Psoas muscle (tissue), 8 donors: ENCODE results near the gene ITCH. TPM values are rescaled to one million over a fixed set of nuclear protein-coding genes. Genes with fewer than 3 reads are reported as not detected.
"Not testable (repeated sequence)": the region's sequence is repeated elsewhere in the genome, so short reads cannot be mapped to it uniquely, and the experiment has no call there.

ENCODE experiments used
- ATAC-seq, 4 donors: fragments of 200-7000 bp; cut with Tn5 transposase; one replicate each; pipeline ENCODE4 v1.9.1; 2020; ENCODE audit warnings: moderate library complexity in 3 of 4, mild to moderate bottlenecking in 2 of 4
- DNase-seq, 2 donors: peaks; one replicate each; pipeline ENCODE4 v3.0.0-alpha.2; 2020
- H3K27ac ChIP-seq: fragments of 200-600 bp; one replicate; pipeline ENCODE4 v1.8.0; 2022
- H3K27me3 ChIP-seq, 3 donors: fragments of 200-600 bp in 1 of 3; one replicate each; pipeline versions ENCODE4 v1.6.1 to v1.8.0; 2013 to 2022; ENCODE audit warnings: low read length in 2 of 3, mild to moderate bottlenecking in 2 of 3, moderate library complexity in 1 of 3; ENCODE audit not compliant: insufficient read depth in 3 of 3
- H3K36me3 ChIP-seq, 2 donors: fragments of 200-600 bp in 1 of 2; one replicate each; pipeline versions ENCODE4 v1.6.1 to v1.8.0; 2013 to 2022; ENCODE audit warnings: low read depth in 1 of 2, mild to moderate bottlenecking in 1 of 2, moderate library complexity in 1 of 2; ENCODE audit not compliant: insufficient read depth in 1 of 2
- H3K4me1 ChIP-seq: fragments of 200-600 bp; one replicate; pipeline ENCODE4 v1.8.0; 2022
- H3K4me3 ChIP-seq: fragments of 200-600 bp; one replicate; pipeline ENCODE4 v1.8.0; 2022; ENCODE audit warnings: mild to moderate bottlenecking
- H3K9me3 ChIP-seq: fragments of 200-600 bp; one replicate; pipeline ENCODE4 v1.8.0; 2022
- CTCF ChIP-seq: fragments of 200-600 bp; IDR thresholded peaks from one replicate; pipeline ENCODE4 v1.8.0; 2022; ENCODE audit warnings: antibody characterized with exemption
- WGBS, 3 donors: extraction: QIAGEN DNeasy Blood & Tissue Kit; methylation state at CpG; one replicate each; pipeline versions ENCODE4 v1.1.6 to v1.1.7; 2013; 5-methylcytosine and 5-hydroxymethylcytosine counted together
- intact Hi-C, 2 donors: fragments of 100-400 bp; cut with DNase I; formaldehyde crosslinking; loops; one replicate each; pipeline versions ENCODE4 v1.11.0 to v1.14.2; 2022
- polyA plus RNA-seq, 3 donors: library from polyadenylated mRNA; stranded (reverse); fragments of 200-250 nt; gene quantifications; one replicate each; pipeline ENCODE4 v1.2.3, GENCODE V29; 2013
- total RNA-seq, 4 donors: library from RNA; stranded (reverse); fragmentation: NEBNext Ultra II Directional in 2 of 4; extraction: Animal tissue kit (Norgen Biotek cat#: 25700) in 2 of 4; gene quantifications; one replicate each; pipeline versions ENCODE4 v1.2.1 to v1.2.4, GENCODE V29; 2021 to 2023
- donor health status: healthy with polysubstance abuse.
- donor health status: DM: no; HTN: no; CAD: no; lungs with moderate emphysema.
- donor health status: Bipolar disorder and iron deficiency.
- donor health status: healthy.
- donor health status: DM: yes; HTN: yes; CAD: no.
- donor health status: DM: no; HTN: no; CAD: no.
- donor health status: DM: no; HTN: no; CAD: no.
- donor health status: DM: yes; HTN: yes; CAD: no.

ITCH gene
- total and polyA plus RNA-seq, 7 donors: 10.1 to 50.3 (median 36.9) TPM

GRCh38 chr20:34495916-34496315 lies 132.8 kb downstream of the ITCH start:
- Histone ChIP-seq H3K4me3 (no peak overlapping the region), H3K27me3 (no peaks in the 10 kb centered on the region), H3K4me1 (peaks cover 3% of the 10 kb centered on the region), H3K9me3 (peaks cover 12% of the 10 kb centered on the region), H3K27ac (no peak overlapping the region), H3K36me3 (peaks cover 3 to 68% of the 10 kb centered on the region in 2 donors)
- DNase-seq: no peak
- 90 to 100% (median 100%) methylated on average over 1 of the region's 1 CpG for WGBS, 3 donors
- no peak for ATAC-seq
- no peak for TF ChIP-seq CTCF
- intact Hi-C loops: no loop called here

GRCh38 chr20:34497596-34497995 lies 134.5 kb downstream of the ITCH start:
- intact Hi-C loops, H3K4me3 ChIP-seq, H3K27ac ChIP-seq, H3K4me1 ChIP-seq, ATAC-seq, H3K27me3 ChIP-seq, DNase-seq: not testable (repeated sequence)
- Histone ChIP-seq H3K9me3 (peaks cover 12% of the 10 kb centered on the region), H3K36me3 (peaks cover under 1 to 56% of the 10 kb centered on the region in 2 donors)
- 96 to 100% (median 96%) methylated on average over 6 of the region's 6 CpGs for WGBS, 3 donors

- 93 to 100% (median 100%) methylated on average over 1 of the region's 1 CpG for WGBS, 3 donors
- Histone ChIP-seq H3K27ac (no peak overlapping the region), H3K4me1 (no peaks in the 10 kb centered on the region), H3K9me3 (peaks cover 12% of the 10 kb centered on the region), H3K27me3 (no peaks in the 10 kb centered on the region), H3K36me3 (peaks cover 0 to 52% of the 10 kb centered on the region in 2 donors), H3K4me3 (no peak overlapping the region)
- TF ChIP-seq CTCF: no peak
- no peak for DNase-seq
- intact Hi-C loops: loop anchor here in 1 of 2 donors (10.0 kb wide), 1 partner anchor 66 kb away; no protein-coding TSS in a partner anchor
- no peak for ATAC-seq
These were observed 137.8 kb downstream of the ITCH start for GRCh38 chr20:34500823-34501222.

GRCh38 chr20:34506480-34506879 lies 143.4 kb downstream of the ITCH start:
- peaks cover 3 to 82% of the 10 kb centered on the region in 2 donors for H3K36me3 ChIP-seq
- no peak for DNase-seq

More at GRCh38 chr20:34506480-34506879, 143.4 kb downstream of the ITCH start:
- H3K27ac ChIP-seq: no peak overlapping the region
- WGBS, 3 donors: 92 to 94% (median 93%) methylated on average over 3 of the region's 3 CpGs
- ATAC-seq: no peak
- intact Hi-C loops: loop anchor here in 1 of 2 donors (10.0 kb wide), 1 partner anchor 72 kb away; no protein-coding TSS in a partner anchor
- H3K4me1 ChIP-seq: no peaks in the 10 kb centered on the region
- H3K27me3 ChIP-seq: no peaks in the 10 kb centered on the region
- no peak overlapping the region for H3K4me3 ChIP-seq
- TF ChIP-seq CTCF: no peak
- H3K9me3 ChIP-seq: no peaks in the 10 kb centered on the region
